IPS-11a (cell line): ENCODE data around the gene RMI2.
"Not testable (repeated sequence)": the region's sequence is repeated elsewhere in the genome, so short reads cannot be mapped to it uniquely, and the experiment has no call there.

Source experiments
- H3K4me3 ChIP-seq: one replicate; pipeline ENCODE4 v1.5.1; 2013; ENCODE audit warnings: low read depth, low read length, control low read depth

The RMI2 gene

GRCh38 chr16:11350921-11351335 is 5.7 kb downstream of the RMI2 start:
- no peak overlapping the region for H3K4me3 ChIP-seq

GRCh38 chr16:11353158-11353557 is 7.9 kb downstream of the RMI2 start:
- H3K4me3 ChIP-seq: no peak overlapping the region

- H3K4me3 ChIP-seq: no peak overlapping the region
These were observed 9.1 kb downstream of the RMI2 start for GRCh38 chr16:11354407-11354732.

- H3K4me3 ChIP-seq: no peak overlapping the region
These were observed 9.7 kb downstream of the RMI2 start for GRCh38 chr16:11354733-11355574.

GRCh38 chr16:11355862-11356261 is 10.6 kb downstream of the RMI2 start:
- H3K4me3 ChIP-seq: no peak overlapping the region

- no peak overlapping the region for H3K4me3 ChIP-seq
These were observed 11.5 kb downstream of the RMI2 start for GRCh38 chr16:11356573-11357331.

- H3K4me3 ChIP-seq: no peak overlapping the region
These were observed 13.3 kb downstream of the RMI2 start for GRCh38 chr16:11358531-11358930.

GRCh38 chr16:11359370-11359769 is 14.1 kb downstream of the RMI2 start:
- no peak overlapping the region for H3K4me3 ChIP-seq

- no peak overlapping the region for H3K4me3 ChIP-seq
These were observed 15.5 kb downstream of the RMI2 start for GRCh38 chr16:11360641-11361373.

GRCh38 chr16:11361701-11362451 is 16.6 kb downstream of the RMI2 start:
- H3K4me3 ChIP-seq: no peak overlapping the region

- H3K4me3 ChIP-seq: no peak overlapping the region
These were observed 18.6 kb downstream of the RMI2 start for GRCh38 chr16:11363927-11364258.

GRCh38 chr16:11367483-11367906 is 22.2 kb downstream of the RMI2 start:
- no peak overlapping the region for H3K4me3 ChIP-seq

GRCh38 chr16:11370084-11370931 is 25.0 kb downstream of the RMI2 start:
- H3K4me3 ChIP-seq: no peak overlapping the region

- not testable (repeated sequence) for H3K4me3 ChIP-seq
These were observed 25.6 kb downstream of the RMI2 start for GRCh38 chr16:11370932-11371279.

GRCh38 chr16:11372073-11372828 is 27.0 kb downstream of the RMI2 start:
- no peak overlapping the region for H3K4me3 ChIP-seq

- no peak overlapping the region for H3K4me3 ChIP-seq
These were observed 27.6 kb downstream of the RMI2 start for GRCh38 chr16:11372829-11373306.

GRCh38 chr16:11374255-11374654 is 29.0 kb downstream of the RMI2 start:
- no peak overlapping the region for H3K4me3 ChIP-seq

GRCh38 chr16:11377154-11377553 is 31.9 kb downstream of the RMI2 start:
- H3K4me3 ChIP-seq: no peak overlapping the region

GRCh38 chr16:11378951-11379350 is 33.7 kb downstream of the RMI2 start:
- H3K4me3 ChIP-seq: not testable (repeated sequence)
